Neuron (in vitro differentiated cells): ENCODE measurements around the gene CLPTM1L.
"Not testable (repeated sequence)": the region's sequence is repeated elsewhere in the genome, so short reads cannot be mapped to it uniquely, and the experiment has no call there.

Experiments
- H2AFZ ChIP-seq: one replicate; pipeline ENCODE4 v1.6.1; 2013; ENCODE audit warnings: low read depth, mild to moderate bottlenecking, inconsistent platforms, low read length, moderate library complexity
- H3K27me3 ChIP-seq: one replicate; pipeline ENCODE4 v1.6.1; 2013; ENCODE audit warnings: low read length; ENCODE audit not compliant: insufficient read depth
- H3K36me3 ChIP-seq: one replicate; pipeline ENCODE4 v1.6.1; 2013; ENCODE audit warnings: low read length; ENCODE audit not compliant: insufficient read depth
- H3K4me1 ChIP-seq: one replicate; pipeline ENCODE4 v1.6.1; 2013; ENCODE audit warnings: low read length; ENCODE audit not compliant: insufficient read depth
- H3K4me3 ChIP-seq: 2 replicates; pipeline ENCODE4 v1.5.1; 2013; ENCODE audit warnings: mild to moderate bottlenecking, low read length, moderate library complexity
- H3K9me3 ChIP-seq: one replicate; pipeline ENCODE4 v1.6.1; 2013; ENCODE audit warnings: low read length

Gene CLPTM1L

GRCh38 chr5:1283729-1284041 lies 61.2 kb downstream of the CLPTM1L start:
- H3K4me1 ChIP-seq, H3K36me3 ChIP-seq, H2AFZ ChIP-seq, H3K27me3 ChIP-seq, H3K4me3 ChIP-seq, H3K9me3 ChIP-seq: not testable (repeated sequence)

GRCh38 chr5:1282993-1283728 lies 61.7 kb downstream of the CLPTM1L start:
- not testable (repeated sequence) for H2AFZ ChIP-seq, H3K36me3 ChIP-seq, H3K27me3 ChIP-seq, H3K4me1 ChIP-seq, H3K9me3 ChIP-seq, H3K4me3 ChIP-seq

- H3K4me3 ChIP-seq = no peak overlapping the region
- H3K27me3 ChIP-seq = no peaks in the 10 kb centered on the region
- H3K9me3 ChIP-seq = peaks cover 4% of the 10 kb centered on the region
- no peak overlapping the region for H2AFZ ChIP-seq
- no peaks in the 10 kb centered on the region for H3K4me1 ChIP-seq
- no peaks in the 10 kb centered on the region for H3K36me3 ChIP-seq
Measured at GRCh38 chr5:1282131-1282992, 62.5 kb downstream of the CLPTM1L start.

DNA sequence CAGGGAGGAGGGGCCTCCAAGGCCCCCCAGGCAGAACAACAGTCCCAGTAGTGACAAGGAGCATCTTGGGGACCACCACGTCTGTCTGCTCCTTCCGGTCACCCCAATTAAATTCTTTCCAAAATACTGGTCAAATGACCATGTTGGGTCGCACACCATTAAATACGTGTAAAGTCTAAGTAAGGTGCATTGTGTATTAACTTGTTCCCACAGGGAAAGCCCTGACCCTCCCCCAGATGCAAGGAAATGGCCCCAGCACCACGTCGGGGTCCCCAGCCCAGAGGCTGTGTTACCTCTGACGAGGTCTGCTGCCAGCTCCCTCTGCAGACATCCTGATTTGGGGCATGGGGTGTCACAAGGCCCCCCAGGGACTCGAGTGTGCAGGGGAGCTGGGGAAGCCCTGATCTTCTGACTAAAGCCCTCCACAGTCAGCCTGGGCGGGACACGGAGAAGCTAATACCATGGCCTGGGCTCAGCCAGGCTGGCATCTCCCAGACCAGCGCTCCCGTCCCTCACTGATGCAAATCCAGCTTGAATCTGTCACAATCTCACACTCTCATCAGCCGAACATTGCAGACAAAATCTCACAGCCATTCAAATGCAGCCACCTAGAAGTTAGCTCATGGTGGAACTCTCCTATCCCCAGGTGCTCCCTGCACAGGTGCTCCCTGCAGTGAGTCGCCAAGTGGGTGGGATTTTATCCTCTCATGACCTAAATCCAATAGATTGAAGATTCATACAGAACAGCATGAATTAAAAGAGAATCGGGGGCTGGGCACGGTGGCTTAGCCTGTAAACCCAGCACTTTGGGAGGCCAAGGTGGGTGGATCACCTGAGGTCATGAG lies 63.6 kb downstream of the CLPTM1L start:
- H3K4me1 ChIP-seq = no peaks in the 10 kb centered on the region
- no peaks in the 10 kb centered on the region for H3K27me3 ChIP-seq
- no peak overlapping the region for H3K4me3 ChIP-seq
- H3K36me3 ChIP-seq = no peaks in the 10 kb centered on the region
- H3K9me3 ChIP-seq = peaks cover 4% of the 10 kb centered on the region
- no peak overlapping the region for H2AFZ ChIP-seq

GRCh38 chr5:1280177-1281037 lies 64.5 kb downstream of the CLPTM1L start:
- H3K36me3 ChIP-seq = no peaks in the 10 kb centered on the region
- H3K9me3 ChIP-seq = peaks cover 4% of the 10 kb centered on the region
- no peak overlapping the region for H3K4me3 ChIP-seq
- no peak overlapping the region for H2AFZ ChIP-seq
- H3K27me3 ChIP-seq = no peaks in the 10 kb centered on the region
- no peaks in the 10 kb centered on the region for H3K4me1 ChIP-seq

GRCh38 chr5:1279443-1280151 lies 65.3 kb downstream of the CLPTM1L start:
- peaks cover 4% of the 10 kb centered on the region for H3K9me3 ChIP-seq
- H2AFZ ChIP-seq = no peak overlapping the region
- H3K4me3 ChIP-seq = no peak overlapping the region
- H3K4me1 ChIP-seq = no peaks in the 10 kb centered on the region
- H3K27me3 ChIP-seq = no peaks in the 10 kb centered on the region
- no peaks in the 10 kb centered on the region for H3K36me3 ChIP-seq

DNA sequence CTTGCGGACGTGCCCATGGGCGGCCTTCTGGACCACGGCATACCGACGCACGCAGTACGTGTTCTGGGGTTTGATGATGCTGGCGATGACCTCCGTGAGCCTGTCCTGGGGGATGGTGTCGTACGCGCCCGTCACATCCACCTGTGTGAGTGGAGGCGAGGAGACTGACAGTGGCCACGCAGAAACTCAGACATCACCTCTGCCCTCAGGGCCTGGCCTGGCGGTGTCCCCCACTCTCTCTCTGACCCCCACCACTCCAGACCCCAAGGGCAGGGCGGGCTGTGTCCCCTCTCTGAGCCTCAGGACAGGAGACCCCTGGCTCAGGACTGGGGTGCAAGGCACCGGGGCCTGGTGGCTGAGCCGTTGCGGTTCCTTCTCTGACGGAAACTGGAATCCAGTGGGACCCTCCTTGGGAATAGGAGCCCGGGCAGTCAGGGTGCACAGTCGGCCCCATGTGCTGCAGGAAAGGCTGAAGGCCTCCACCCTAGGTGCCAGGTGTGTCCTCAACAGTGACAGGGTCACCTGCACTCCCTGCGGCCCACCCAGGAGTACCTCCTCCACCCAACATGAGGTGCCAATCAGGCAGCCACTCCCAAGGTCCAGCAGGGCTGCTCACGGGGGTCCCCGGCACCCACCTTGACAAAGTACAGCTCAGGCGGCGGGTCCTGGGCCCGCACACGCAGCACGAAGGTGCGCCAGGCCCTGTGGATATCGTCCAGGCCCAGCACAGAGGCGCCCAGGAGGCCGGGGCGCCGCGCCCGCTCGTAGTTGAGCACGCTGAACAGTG lies 66.0 kb downstream of the CLPTM1L start:
- no peaks in the 10 kb centered on the region for H3K4me1 ChIP-seq
- peaks cover 4% of the 10 kb centered on the region for H3K9me3 ChIP-seq
- H2AFZ ChIP-seq = no peak overlapping the region
- no peaks in the 10 kb centered on the region for H3K36me3 ChIP-seq
- no peak overlapping the region for H3K4me3 ChIP-seq
- no peaks in the 10 kb centered on the region for H3K27me3 ChIP-seq

DNA sequence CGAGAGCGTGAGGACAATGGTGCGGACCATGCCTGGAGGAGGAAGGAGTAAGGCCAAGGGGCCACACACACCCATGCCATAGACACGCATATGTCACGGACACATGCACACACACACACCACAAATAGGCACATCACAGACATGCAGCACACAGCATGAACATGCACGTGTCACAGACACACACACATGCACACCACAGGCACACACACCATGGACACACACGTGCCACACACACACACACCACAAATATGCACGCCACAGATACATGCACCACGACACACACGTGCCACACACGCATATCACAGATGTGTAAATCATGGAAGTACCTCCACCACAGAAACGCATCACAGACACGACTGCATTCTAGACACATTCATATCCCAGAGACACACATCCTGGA lies 66.7 kb downstream of the CLPTM1L start:
- Histone ChIP-seq H3K36me3 (no peaks in the 10 kb centered on the region), H3K9me3 (peaks cover 4% of the 10 kb centered on the region), H3K27me3 (no peaks in the 10 kb centered on the region), H2AFZ (no peak overlapping the region), H3K4me1 (no peaks in the 10 kb centered on the region), H3K4me3 (no peak overlapping the region)

DNA sequence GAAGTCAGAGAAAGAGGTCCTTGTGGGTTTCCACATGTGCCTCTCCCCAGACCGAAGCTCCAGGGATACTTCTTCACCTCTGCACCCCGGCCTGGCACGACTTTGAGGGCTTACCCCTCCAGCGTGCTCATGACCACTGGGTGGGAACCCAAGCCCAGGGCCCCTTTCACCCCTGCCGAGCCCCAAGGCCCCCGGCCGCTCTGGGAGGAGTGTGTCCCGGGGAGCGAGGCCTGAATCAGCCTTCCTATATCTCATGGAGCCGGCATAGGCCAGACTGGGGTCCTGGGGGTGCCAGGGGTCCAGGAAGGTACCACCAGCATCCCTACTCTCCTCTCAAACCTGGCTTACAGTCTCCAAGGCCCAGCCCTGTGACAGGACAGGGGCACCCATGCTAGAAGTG lies 67.1 kb downstream of the CLPTM1L start:
- Histone ChIP-seq H3K27me3 (no peaks in the 10 kb centered on the region), H3K4me3 (no peak overlapping the region), H3K4me1 (no peaks in the 10 kb centered on the region), H2AFZ (no peak overlapping the region), H3K9me3 (peaks cover 4% of the 10 kb centered on the region), H3K36me3 (no peaks in the 10 kb centered on the region)

GRCh38 chr5:1277331-1277730 lies 67.6 kb downstream of the CLPTM1L start:
- Histone ChIP-seq H3K4me3 (no peak overlapping the region), H3K4me1 (no peaks in the 10 kb centered on the region), H2AFZ (no peak overlapping the region), H3K27me3 (no peaks in the 10 kb centered on the region), H3K9me3 (peaks cover 4% of the 10 kb centered on the region), H3K36me3 (no peaks in the 10 kb centered on the region)

DNA sequence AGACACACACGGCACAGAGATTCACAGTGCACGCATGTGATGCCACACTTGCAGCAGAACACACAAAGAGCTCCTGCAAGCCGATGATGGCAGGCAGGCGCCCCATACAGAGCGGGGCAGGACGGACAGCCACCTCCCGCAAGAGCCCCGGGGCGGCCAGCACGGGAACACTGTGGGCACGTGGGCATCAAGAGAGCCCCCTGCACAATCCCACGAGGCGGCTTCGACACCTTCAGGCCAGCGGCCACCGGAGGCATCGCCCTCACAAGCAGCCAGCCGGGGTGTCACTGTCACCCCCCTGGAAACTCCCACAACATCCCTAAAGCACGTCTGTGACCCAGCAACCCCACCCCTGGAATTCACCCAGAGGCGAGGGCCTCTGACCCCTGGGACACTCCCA lies 68.0 kb downstream of the CLPTM1L start:
- H3K36me3 ChIP-seq = no peaks in the 10 kb centered on the region
- H2AFZ ChIP-seq = no peak overlapping the region
- no peaks in the 10 kb centered on the region for H3K4me1 ChIP-seq
- H3K9me3 ChIP-seq = peaks cover 4% of the 10 kb centered on the region
- H3K27me3 ChIP-seq = no peaks in the 10 kb centered on the region
- H3K4me3 ChIP-seq = no peak overlapping the region
